Measurements from ENCODE around the gene COL18A1. TPM values are rescaled to one million over a fixed set of nuclear protein-coding genes. Genes with fewer than 3 reads are reported as not detected.

COL18A1 gene
- polyA plus RNA-seq, 1 of the 3 experiments (the other 2 are of a cell fraction): 118 TPM

GRCh38 chr21:45372732-45373355 is 32.1 kb upstream of the COL18A1 start:
- no peak overlapping the region for H3K27ac ChIP-seq (ENCODE audit: low read depth in 2 of 2, low read length in 1 of 2)
- no peak overlapping the region for H2AFZ ChIP-seq (ENCODE audit: low read depth)
- ChIA-PET CTCF (interaction anchor here (1.3 to 1.6 kb wide), 2 partner anchors 12 to 67 kb away, joined by 4 to 5 read pairs; no protein-coding TSS in a partner anchor), POLR2A (no interaction called here)
- DNase-seq: no peak
- TF ChIP-seq RXRA (IDR thresholded peaks at IDR 0.05; ENCODE audit: borderline replicate concordance, low read depth): no peak
- TF ChIP-seq ELF1 (IDR thresholded peaks at IDR 0.05): no peak
- no peak for TF ChIP-seq YY1 (IDR thresholded peaks at IDR 0.05; ENCODE audit: low read depth)
- TF ChIP-seq, protein P1, sequence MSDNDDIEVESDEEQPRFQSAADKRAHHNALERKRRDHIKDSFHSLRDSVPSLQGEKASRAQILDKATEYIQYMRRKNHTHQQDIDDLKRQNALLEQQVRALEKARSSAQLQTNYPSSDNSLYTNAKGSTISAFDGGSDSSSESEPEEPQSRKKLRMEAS (IDR thresholded peaks at IDR 0.05; ENCODE audit: low read depth): no peak
- TF ChIP-seq NRF1 (IDR thresholded peaks at IDR 0.05; ENCODE audit: low read depth, low read length): no peak
- H3K36me3 ChIP-seq (replicated peaks in 1 of 2; ENCODE audit: control insufficient read depth in 1 of 2, insufficient read depth in 2 of 2, low read length in 1 of 2): peaks cover 0 to 9% of the 10 kb centered on the region in 2 experiments
- no peaks in the 10 kb centered on the region for H3K27me3 ChIP-seq (ENCODE audit: insufficient read depth)
- H3K9me2 ChIP-seq: no peaks in the 10 kb centered on the region
- no peaks in the 10 kb centered on the region for H3K79me2 ChIP-seq (ENCODE audit: insufficient read depth)
- H4K20me1 ChIP-seq (ENCODE audit: insufficient read depth): no peaks in the 10 kb centered on the region
- H3K4me3 ChIP-seq (ENCODE audit: low read depth in 2 of 2, low read length in 1 of 2): no peak overlapping the region
- H3F3A ChIP-seq (replicated peaks; ENCODE audit: insufficient read depth): no peaks in the 10 kb centered on the region
- H3K9me3 ChIP-seq: no peaks in the 10 kb centered on the region; the same call in 1 of the 2 replicates
- no peak overlapping the region for H3K9ac ChIP-seq
- H3K4me1 ChIP-seq (ENCODE audit: control insufficient read depth in 1 of 2, insufficient read depth in 2 of 2, low read depth in 1 of 2, low read length in 1 of 2): peaks cover 0 to under 1% of the 10 kb centered on the region in 2 experiments; a peak in 1 of 4 replicates
- no peak overlapping the region for H3K4me2 ChIP-seq
- 95% methylated on average over 5 of the region's 7 CpGs for WGBS (ENCODE audit: low lambda C conversion rate)

DNA sequence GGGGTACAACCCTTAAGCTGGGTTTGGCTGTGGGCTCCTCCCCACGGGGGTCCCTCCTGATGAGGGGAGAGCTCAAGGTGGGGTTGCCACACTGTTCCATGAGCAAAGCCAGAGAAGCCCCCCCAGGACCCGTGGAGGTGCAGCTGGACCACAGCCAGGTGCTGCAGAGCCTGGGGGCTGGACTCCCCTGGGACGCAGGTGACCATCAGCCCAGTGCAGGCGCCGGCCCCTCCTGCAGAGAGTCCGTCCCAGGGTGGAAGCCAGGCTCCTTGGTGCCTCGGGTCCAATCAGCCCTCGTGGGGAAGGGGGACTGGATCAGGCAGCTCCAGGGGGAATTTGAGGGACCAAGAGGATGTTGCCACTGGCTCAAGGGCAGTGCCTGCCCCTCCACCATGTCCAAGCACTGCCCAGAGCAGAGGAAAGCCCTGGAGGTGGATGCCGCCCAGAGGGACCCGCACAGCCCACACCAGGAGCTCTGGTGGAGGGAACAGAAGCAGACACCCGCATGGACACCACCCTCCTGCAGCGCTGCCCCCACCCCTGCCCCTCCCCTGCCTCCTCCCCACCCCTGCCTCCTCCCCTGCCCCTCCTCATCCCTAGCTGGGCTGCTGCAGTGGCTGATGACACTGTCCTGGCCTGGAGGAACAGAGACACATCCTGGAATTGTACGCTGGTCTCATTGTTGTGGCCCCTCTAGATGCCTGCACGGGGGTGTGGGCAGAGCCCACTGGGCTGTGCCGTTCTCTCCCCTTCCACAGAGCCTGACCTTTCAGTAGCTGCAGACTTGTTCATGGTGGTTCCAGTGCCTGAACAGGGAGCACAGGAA is 30.8 kb upstream of the COL18A1 start:
- no peak overlapping the region for H2AFZ ChIP-seq (ENCODE audit: low read depth)
- H3K27me3 ChIP-seq (ENCODE audit: insufficient read depth): no peaks in the 10 kb centered on the region
- CTCF ChIA-PET: interaction anchor here (0.9 to 1.6 kb wide), 2 partner anchors 13 to 59 kb away, joined by 3 to 4 read pairs; no protein-coding TSS in a partner anchor
- no peak overlapping the region for H3K4me3 ChIP-seq (ENCODE audit: low read depth in 2 of 2, low read length in 1 of 2)
- H3K9me2 ChIP-seq: no peaks in the 10 kb centered on the region
- POLR2A ChIA-PET: interaction anchor here (0.5 kb wide), 1 partner anchor 24 kb away, joined by 3 read pairs; no protein-coding TSS in a partner anchor
- H4K20me1 ChIP-seq (ENCODE audit: insufficient read depth): no peaks in the 10 kb centered on the region
- H3K9ac ChIP-seq: no peak overlapping the region
- no peaks in the 10 kb centered on the region for H3K4me1 ChIP-seq (ENCODE audit: control insufficient read depth in 1 of 2, insufficient read depth in 2 of 2, low read depth in 1 of 2, low read length in 1 of 2)
- no peak for TF ChIP-seq EP300 (IDR thresholded peaks at IDR 0.05; ENCODE audit: borderline replicate concordance in 1 of 2, low read depth in 1 of 2, low read length in 1 of 2)
- no peak for TF ChIP-seq NRF1 (IDR thresholded peaks at IDR 0.05; ENCODE audit: low read depth, low read length)
- no peak for TF ChIP-seq ELF1 (IDR thresholded peaks at IDR 0.05)
- no peak for TF ChIP-seq CHD2 (IDR thresholded peaks at IDR 0.05; ENCODE audit: low read length, partially characterized antibody)
- no peak for TF ChIP-seq PBX3 (IDR thresholded peaks at IDR 0.05)
- TF ChIP-seq IRF3 (IDR thresholded peaks at IDR 0.05; ENCODE audit: low read depth, low read length): no peak
- no peak for TF ChIP-seq SMC3 (IDR thresholded peaks at IDR 0.05; ENCODE audit: low read depth, low read length)
- TF ChIP-seq FOSL2 (IDR thresholded peaks at IDR 0.05; ENCODE audit: borderline replicate concordance, low read depth): no peak
- no peak for TF ChIP-seq RXRA (IDR thresholded peaks at IDR 0.05; ENCODE audit: borderline replicate concordance, low read depth)
- no peak for TF ChIP-seq RFX5 (IDR thresholded peaks at IDR 0.05; ENCODE audit: low read length)
- no peak for TF ChIP-seq RAD21 (IDR thresholded peaks at IDR 0.05; ENCODE audit: low read length)
- TF ChIP-seq GATA2 (CRISPR knock-in tag; IDR thresholded peaks at IDR 0.05): no peak
- TF ChIP-seq, protein P2, sequence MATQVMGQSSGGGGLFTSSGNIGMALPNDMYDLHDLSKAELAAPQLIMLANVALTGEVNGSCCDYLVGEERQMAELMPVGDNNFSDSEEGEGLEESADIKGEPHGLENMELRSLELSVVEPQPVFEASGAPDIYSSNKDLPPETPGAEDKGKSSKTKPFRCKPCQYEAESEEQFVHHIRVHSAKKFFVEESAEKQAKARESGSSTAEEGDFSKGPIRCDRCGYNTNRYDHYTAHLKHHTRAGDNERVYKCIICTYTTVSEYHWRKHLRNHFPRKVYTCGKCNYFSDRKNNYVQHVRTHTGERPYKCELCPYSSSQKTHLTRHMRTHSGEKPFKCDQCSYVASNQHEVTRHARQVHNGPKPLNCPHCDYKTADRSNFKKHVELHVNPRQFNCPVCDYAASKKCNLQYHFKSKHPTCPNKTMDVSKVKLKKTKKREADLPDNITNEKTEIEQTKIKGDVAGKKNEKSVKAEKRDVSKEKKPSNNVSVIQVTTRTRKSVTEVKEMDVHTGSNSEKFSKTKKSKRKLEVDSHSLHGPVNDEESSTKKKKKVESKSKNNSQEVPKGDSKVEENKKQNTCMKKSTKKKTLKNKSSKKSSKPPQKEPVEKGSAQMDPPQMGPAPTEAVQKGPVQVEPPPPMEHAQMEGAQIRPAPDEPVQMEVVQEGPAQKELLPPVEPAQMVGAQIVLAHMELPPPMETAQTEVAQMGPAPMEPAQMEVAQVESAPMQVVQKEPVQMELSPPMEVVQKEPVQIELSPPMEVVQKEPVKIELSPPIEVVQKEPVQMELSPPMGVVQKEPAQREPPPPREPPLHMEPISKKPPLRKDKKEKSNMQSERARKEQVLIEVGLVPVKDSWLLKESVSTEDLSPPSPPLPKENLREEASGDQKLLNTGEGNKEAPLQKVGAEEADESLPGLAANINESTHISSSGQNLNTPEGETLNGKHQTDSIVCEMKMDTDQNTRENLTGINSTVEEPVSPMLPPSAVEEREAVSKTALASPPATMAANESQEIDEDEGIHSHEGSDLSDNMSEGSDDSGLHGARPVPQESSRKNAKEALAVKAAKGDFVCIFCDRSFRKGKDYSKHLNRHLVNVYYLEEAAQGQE (IDR thresholded peaks at IDR 0.05; ENCODE audit: low read depth, low read length): no peak
- H3K36me3 ChIP-seq (replicated peaks in 1 of 2; ENCODE audit: control insufficient read depth in 1 of 2, insufficient read depth in 2 of 2, low read length in 1 of 2): peaks cover 0 to 9% of the 10 kb centered on the region in 2 experiments
- no peaks in the 10 kb centered on the region; the same call in 1 of the 2 replicates for H3K9me3 ChIP-seq
- no peaks in the 10 kb centered on the region for H3K79me2 ChIP-seq (ENCODE audit: insufficient read depth)
- no peak overlapping the region for H3K4me2 ChIP-seq
- no peak for DNase-seq
- H3K27ac ChIP-seq (ENCODE audit: low read depth in 2 of 2, low read length in 1 of 2): no peak overlapping the region
- 79% methylated on average over 4 of the region's 15 CpGs for WGBS (ENCODE audit: low lambda C conversion rate)
- H3F3A ChIP-seq (replicated peaks; ENCODE audit: insufficient read depth): no peaks in the 10 kb centered on the region
